NB4 (cell line): ENCODE measurements around the gene SEPTIN10.

Source experiments
- MYC ChIP-seq: IDR thresholded peaks from 2 replicates; pipeline ENCODE4 v1.6.1; 2011; ENCODE audit warnings: low read depth, low read length
- POLR2A ChIP-seq: IDR thresholded peaks from 2 replicates; pipeline ENCODE4 v1.6.1; 2011; ENCODE audit warnings: mild to moderate bottlenecking; ENCODE audit not compliant: insufficient read length; ENCODE audit errors: extremely low read depth
- TF ChIP-seq, protein P1 (sequence below): IDR thresholded peaks from one replicate; pipeline ENCODE4 v1.5.1; 2012; ENCODE audit warnings: low read depth, low read length
- TF ChIP-seq, protein P2 (sequence below): IDR thresholded peaks from 2 replicates; pipeline ENCODE4 v1.6.1; 2011; ENCODE audit warnings: low read depth, low read length

DNA sequence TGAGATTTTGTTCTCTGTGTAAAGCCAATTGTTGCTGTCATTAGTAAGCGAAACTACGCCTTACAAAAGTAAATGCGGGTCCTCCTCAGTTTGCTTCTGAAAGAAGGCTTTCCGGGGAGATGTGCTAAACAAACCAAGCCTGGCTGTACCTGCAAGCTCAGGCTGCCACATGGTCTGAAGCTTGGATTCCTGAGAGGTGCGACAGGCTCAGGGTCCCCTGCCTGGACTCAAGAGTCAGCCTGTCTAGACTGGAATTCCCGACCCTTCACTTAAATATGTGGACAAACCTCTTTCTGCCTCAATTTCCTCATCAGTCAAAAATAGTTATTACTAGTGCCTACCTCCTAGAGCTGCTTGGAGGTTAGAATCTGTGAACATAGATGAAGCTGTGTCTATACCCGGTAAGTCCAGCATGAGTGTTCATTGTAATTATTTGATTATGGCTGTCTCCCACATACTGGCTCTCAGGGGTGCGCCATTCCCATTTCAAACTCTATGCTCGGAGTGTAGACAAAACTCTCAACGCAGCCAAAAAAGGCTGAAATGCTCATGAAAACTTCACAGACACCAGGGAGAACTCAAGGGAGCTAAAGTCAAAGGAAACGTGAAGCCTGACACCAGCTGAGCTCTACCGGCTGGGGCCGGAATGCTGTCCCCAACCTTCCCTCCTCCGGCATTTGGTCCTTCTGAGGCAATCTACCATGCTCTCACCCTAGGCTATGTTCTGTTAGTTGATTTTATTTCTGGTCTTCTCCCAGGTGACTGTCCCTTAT, 31.8 kb upstream of the SEPTIN10 start:
- TF ChIP-seq, protein P1, sequence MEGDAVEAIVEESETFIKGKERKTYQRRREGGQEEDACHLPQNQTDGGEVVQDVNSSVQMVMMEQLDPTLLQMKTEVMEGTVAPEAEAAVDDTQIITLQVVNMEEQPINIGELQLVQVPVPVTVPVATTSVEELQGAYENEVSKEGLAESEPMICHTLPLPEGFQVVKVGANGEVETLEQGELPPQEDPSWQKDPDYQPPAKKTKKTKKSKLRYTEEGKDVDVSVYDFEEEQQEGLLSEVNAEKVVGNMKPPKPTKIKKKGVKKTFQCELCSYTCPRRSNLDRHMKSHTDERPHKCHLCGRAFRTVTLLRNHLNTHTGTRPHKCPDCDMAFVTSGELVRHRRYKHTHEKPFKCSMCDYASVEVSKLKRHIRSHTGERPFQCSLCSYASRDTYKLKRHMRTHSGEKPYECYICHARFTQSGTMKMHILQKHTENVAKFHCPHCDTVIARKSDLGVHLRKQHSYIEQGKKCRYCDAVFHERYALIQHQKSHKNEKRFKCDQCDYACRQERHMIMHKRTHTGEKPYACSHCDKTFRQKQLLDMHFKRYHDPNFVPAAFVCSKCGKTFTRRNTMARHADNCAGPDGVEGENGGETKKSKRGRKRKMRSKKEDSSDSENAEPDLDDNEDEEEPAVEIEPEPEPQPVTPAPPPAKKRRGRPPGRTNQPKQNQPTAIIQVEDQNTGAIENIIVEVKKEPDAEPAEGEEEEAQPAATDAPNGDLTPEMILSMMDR, result no peak
- no peak for TF ChIP-seq POLR2A
- TF ChIP-seq, protein P2, sequence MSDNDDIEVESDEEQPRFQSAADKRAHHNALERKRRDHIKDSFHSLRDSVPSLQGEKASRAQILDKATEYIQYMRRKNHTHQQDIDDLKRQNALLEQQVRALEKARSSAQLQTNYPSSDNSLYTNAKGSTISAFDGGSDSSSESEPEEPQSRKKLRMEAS, result no peak
- TF ChIP-seq MYC, result no peak
